ENCODE data around the gene FEN1.

Gene FEN1

DNA sequence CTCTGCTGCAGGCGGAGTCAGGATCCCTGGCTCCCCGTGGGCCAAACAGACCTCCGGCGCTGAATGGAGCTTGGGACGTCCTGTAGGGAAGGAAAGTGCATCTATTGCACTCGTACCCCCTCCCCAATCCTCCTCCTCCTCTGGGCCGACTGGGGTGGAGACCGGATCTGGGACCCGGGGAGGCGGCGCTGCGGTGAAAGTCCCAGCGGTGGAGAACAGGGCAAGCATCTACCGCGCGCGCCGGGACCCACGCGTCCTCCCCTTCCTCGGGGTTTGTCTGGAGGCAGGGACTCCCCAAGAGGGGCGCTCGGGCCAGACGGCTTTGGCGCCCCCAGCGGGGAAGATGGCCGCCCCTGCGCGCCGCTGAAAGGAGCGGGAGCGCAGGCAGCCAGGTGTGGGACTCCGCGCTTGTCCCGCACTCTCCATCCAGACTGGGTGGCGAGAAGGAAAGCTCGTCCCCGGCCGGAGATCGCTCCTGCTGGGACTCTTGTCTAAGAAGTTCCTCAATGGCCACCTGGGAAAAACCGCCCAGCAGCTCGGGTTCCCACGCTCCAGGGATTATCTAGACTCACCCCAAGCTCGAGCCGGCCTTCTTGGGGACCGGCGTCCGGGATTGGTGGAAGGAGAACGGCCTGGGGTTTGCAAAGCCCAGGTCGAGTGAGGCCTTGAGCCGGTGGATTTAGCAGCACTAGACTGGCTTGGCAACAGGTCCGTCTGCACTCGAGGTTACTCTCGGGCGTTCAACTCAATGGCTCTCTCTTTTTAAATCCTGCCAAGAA, 36.1 kb downstream of the FEN1 start:
- TF ChIP-seq, protein P1, sequence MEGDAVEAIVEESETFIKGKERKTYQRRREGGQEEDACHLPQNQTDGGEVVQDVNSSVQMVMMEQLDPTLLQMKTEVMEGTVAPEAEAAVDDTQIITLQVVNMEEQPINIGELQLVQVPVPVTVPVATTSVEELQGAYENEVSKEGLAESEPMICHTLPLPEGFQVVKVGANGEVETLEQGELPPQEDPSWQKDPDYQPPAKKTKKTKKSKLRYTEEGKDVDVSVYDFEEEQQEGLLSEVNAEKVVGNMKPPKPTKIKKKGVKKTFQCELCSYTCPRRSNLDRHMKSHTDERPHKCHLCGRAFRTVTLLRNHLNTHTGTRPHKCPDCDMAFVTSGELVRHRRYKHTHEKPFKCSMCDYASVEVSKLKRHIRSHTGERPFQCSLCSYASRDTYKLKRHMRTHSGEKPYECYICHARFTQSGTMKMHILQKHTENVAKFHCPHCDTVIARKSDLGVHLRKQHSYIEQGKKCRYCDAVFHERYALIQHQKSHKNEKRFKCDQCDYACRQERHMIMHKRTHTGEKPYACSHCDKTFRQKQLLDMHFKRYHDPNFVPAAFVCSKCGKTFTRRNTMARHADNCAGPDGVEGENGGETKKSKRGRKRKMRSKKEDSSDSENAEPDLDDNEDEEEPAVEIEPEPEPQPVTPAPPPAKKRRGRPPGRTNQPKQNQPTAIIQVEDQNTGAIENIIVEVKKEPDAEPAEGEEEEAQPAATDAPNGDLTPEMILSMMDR (IDR thresholded peaks at IDR 0.05; ENCODE audit: low read depth, low read length, missing control alignments): peak; percentile 72
- in situ Hi-C loops (cut with HindIII; ENCODE audit: low pct_ligation_motif_present, low sequenced_read_pairs): no loop called here
- DNase-seq: no peak
- peak overlapping the region; percentile 97 for H3K4me3 ChIP-seq (ENCODE audit: low read depth, low read length)
- H3K36me3 ChIP-seq (replicated peaks): no peaks in the 10 kb centered on the region
- no peaks in the 10 kb centered on the region for H3K27me3 ChIP-seq (replicated peaks)
- peak overlapping the region; percentile 58 for H3K27ac ChIP-seq

DNA sequence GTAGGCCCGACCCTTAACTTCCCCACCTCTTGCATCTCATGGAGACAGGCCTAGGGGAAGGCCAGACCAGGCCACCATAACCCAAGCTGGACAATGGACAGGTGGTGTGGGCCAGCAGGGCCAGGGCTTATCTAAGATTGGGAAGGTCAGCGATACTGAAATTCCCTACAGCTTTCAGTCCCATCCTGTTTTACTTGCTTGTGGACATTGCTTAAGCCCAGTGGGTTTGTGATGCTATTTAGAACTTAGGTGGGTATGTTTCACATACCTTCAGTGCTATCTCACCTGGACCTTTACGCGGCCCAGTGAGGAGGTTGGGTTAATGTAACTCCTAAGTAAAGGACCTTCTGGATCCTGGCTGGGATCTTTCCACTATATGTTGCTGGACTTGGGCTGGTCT, 37.1 kb downstream of the FEN1 start:
- peak overlapping the region; percentile 97 for H3K4me3 ChIP-seq (ENCODE audit: low read depth, low read length)
- no peak overlapping the region for H3K27ac ChIP-seq
- TF ChIP-seq, protein P1 (IDR thresholded peaks at IDR 0.05; ENCODE audit: low read depth, low read length, missing control alignments): no peak
- in situ Hi-C loops (cut with HindIII; ENCODE audit: low pct_ligation_motif_present, low sequenced_read_pairs): no loop called here
- H3K36me3 ChIP-seq (replicated peaks): no peaks in the 10 kb centered on the region
- no peak for DNase-seq
- H3K27me3 ChIP-seq (replicated peaks): no peaks in the 10 kb centered on the region

DNA sequence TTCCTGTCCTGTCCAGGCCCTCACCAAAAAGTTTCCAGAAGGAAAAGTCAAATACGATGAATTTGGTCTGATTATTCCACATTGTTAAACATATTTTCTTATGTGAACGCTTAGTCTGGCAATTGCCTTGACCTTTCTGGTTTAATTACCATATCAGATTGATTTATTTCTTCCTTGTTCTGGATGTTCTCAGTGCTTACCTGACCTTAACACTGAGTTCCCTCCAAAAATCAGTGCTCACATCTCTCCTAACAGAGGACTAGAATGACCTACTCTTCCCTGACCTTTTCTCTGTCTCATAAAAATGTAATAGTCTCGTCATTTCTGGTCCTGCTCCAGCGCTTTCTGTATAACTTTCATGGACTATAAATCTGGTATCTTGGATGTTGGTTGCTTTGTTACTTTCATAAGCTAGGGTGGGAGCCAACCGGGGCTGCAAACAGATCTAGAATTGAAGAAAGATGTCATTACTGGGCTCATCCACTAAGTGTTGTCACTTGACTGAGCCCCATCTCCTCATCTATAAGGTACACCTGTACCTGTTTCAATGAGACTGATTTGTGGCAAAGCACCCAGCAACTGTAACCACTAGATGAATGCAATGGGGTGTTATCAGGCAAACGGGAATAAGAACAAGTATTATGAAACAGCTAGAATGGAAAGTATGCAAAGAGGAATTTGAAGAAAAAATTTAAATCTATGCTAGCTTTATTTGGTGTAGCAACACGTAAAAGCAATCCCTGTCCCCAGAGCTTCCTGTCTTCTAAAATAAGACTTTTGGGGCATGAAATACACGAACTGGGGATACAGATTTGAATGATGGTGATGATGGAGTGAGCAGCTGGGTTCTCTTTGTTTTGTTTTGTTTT, 37.8 kb downstream of the FEN1 start:
- H3K4me3 ChIP-seq (ENCODE audit: low read depth, low read length): peak overlapping the region; percentile 97
- TF ChIP-seq, protein P1 (IDR thresholded peaks at IDR 0.05; ENCODE audit: low read depth, low read length, missing control alignments): no peak
- no peak overlapping the region for H3K27ac ChIP-seq
- in situ Hi-C loops (cut with HindIII; ENCODE audit: low pct_ligation_motif_present, low sequenced_read_pairs): no loop called here
- H3K36me3 ChIP-seq (replicated peaks): no peaks in the 10 kb centered on the region
- no peak for DNase-seq
- H3K27me3 ChIP-seq (replicated peaks): no peaks in the 10 kb centered on the region

DNA sequence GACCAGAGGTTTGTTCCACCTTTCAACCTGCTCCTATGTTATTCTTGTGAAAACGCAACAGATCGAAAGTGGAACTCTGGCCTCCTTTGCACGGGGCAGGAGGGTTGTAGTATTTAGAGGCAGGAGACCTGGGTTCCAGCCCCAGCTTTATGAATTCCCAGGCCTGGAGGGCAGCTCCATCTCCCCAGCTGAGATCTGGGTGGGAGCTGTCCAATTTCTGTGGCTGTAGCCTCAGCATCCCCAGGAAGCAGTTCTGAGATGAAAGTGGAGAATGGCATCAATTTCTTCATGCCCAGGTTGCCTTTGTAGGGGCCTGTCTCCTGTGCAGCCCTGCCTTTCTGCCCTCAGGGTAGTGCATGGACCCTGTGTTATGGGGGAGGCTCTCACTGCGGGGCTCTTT, 39.5 kb downstream of the FEN1 start:
- no peaks in the 10 kb centered on the region for H3K36me3 ChIP-seq (replicated peaks)
- in situ Hi-C loops (cut with HindIII; ENCODE audit: low pct_ligation_motif_present, low sequenced_read_pairs): no loop called here
- no peak overlapping the region for H3K27ac ChIP-seq
- H3K27me3 ChIP-seq (replicated peaks): no peaks in the 10 kb centered on the region
- TF ChIP-seq, protein P1 (IDR thresholded peaks at IDR 0.05; ENCODE audit: low read depth, low read length, missing control alignments): no peak
- H3K4me3 ChIP-seq (ENCODE audit: low read depth, low read length): no peak overlapping the region
- no peak for DNase-seq

DNA sequence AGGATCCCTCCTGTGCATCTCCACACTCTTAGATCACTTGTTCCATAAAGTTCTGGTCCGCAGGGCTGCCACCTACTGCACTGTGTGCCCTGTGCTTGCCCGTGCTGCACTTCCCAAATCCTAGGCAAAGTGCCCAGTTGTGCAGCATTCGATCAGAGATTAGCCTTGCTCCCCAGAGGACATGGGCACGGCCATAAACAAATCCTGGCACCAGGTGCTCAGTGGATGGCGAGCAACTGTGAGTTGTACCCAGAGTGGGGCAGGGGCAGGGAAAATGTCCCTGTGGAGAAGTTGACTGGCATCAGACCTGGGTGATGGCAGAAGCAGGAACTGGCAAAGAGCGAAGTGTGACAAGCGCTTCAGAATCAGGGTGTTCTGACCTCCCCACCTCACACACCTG, 40.0 kb downstream of the FEN1 start:
- in situ Hi-C loops (cut with HindIII; ENCODE audit: low pct_ligation_motif_present, low sequenced_read_pairs): no loop called here
- no peaks in the 10 kb centered on the region for H3K27me3 ChIP-seq (replicated peaks)

More for the DNA sequence above, 40.0 kb downstream of the FEN1 start:
- TF ChIP-seq, protein P1 (IDR thresholded peaks at IDR 0.05; ENCODE audit: low read depth, low read length, missing control alignments): no peak
- DNase-seq: no peak
- Histone ChIP-seq H3K36me3 (replicated peaks) (peaks cover under 1% of the 10 kb centered on the region), H3K4me3 (ENCODE audit: low read depth, low read length) (no peak overlapping the region), H3K27ac (no peak overlapping the region)
